ENCODE results near the gene NEURL2.
"Not testable (repeated sequence)": the region's sequence is repeated elsewhere in the genome, so short reads cannot be mapped to it uniquely, and the experiment has no call there.

Gene NEURL2

GRCh38 chr20:45878076-45878761, 12.8 kb downstream of the NEURL2 start:
- no peak for DNase-seq (ENCODE audit: insufficient read length, low spot score)
- peak; percentile 16 for FAIRE-seq

DNA sequence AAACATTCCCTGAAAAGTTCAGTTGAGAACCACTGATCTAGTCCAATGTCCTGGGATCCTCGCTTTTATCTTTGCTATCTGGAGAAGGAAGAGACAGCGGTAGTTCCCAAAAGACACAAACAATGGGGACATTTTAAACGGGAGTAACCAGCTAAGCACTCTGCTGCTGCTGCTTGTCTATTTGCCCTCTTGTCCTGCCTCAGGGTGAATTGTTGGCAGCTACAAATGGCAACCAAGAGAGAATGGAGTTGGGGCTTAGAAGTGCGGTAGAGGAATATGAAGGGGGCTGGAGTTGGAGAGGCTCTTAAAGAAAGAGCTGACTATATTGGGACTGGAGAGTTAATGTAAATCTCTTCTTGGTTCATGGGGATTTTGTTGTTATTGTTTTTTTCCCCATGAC, 16.4 kb downstream of the NEURL2 start:
- no peak for DNase-seq (ENCODE audit: insufficient read length, low spot score)
- no peak for FAIRE-seq

DNA sequence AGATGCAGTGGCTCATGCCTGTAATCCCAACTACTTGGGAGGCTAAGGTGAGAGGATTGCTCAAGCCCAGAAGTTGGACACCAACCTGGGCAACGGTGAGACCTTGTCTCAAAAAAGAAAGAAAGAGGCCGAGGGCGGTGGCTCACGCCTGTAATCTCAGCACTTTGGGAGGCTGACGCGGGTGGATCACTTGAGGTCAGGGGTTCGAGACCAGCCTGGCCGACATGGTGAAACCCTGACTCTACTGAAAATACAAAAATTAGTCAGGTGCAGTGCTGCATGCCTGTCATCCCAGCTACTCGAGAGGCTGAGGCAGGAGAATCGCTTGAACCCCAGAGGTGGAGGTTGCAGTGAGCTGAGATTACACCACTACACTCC, 16.9 kb downstream of the NEURL2 start:
- DNase-seq (ENCODE audit: insufficient read length, low spot score); FAIRE-seq: not testable (repeated sequence)

GRCh38 chr20:45873409-45874103, 17.5 kb downstream of the NEURL2 start:
- no peak for FAIRE-seq
- DNase-seq (ENCODE audit: insufficient read length, low spot score): no peak

DNA sequence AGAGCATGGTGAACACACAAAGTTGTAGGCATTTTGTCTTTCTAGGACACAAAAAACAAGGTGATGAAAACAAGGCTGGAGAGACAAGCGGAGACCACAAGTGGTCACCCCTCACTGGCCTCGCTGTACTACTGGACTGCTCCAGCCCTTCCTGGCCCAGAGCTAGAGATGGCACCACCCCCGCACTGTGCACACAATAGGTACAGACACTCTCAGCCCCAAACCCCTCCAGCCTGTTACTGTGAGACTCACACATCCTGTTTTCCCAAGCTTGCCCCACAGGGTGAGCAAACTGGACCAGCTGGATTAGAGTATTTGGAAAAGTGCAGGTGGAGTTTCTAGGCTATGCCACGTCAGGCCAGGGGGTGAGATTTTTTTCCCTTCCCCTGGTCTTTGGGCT, 18.4 kb downstream of the NEURL2 start:
- no peak for DNase-seq (ENCODE audit: insufficient read length, low spot score)
- FAIRE-seq: peak; percentile 51

DNA sequence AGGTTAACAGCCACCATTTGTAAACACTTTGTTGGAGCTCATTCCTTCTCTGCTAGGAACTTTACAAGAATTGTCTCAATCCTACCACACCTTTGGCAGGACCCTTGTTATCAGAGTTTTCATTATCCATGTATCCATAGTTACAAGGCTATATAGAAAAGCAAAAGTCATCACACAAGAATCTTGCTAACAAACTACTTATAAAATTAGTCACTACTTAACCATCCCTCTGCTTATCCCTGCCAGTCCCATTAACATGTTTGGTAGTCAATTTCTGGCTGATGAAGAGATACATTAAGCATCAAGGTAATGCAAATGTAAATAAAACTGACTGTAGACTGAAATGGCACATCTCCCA, 23.2 kb downstream of the NEURL2 start:
- FAIRE-seq: peak; percentile 36
- DNase-seq (ENCODE audit: insufficient read length, low spot score): no peak

DNA sequence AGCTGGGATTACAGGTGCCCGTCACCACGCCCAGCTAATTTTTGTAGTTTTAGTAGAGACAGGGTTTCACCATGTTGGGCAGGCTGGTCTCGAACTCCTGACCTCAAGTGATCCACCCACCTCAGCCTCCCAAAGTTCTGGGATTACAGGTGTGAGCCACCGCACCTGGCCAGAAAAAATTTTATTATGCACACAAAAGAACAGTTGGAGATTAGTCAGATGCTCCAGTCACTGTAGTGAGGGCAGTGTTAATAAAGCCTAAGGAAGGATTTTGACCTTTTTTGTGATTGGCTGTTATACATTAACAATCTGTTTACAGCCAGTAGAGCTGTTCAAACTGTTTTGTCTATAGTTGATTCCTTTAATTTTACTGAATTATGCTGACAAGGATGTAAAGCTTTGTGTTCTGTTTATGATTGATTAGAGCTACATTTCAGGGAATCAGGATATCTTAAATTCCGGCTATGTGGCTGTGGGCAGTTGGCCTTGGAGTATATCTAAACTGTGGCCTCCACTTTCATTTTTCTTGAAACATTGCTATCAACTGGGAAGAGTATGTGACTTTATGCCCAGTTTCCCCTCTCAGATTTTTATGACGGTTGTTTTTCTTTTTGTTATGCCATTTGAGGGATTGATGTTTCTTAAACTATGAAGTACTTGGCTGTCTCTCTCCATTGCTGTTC, 23.7 kb downstream of the NEURL2 start:
- DNase-seq (ENCODE audit: insufficient read length, low spot score) (no peak), FAIRE-seq (peak; percentile 69)

GRCh38 chr20:45866454-45866853, 24.6 kb downstream of the NEURL2 start:
- DNase-seq (ENCODE audit: insufficient read length, low spot score) (no peak), FAIRE-seq (no peak)

DNA sequence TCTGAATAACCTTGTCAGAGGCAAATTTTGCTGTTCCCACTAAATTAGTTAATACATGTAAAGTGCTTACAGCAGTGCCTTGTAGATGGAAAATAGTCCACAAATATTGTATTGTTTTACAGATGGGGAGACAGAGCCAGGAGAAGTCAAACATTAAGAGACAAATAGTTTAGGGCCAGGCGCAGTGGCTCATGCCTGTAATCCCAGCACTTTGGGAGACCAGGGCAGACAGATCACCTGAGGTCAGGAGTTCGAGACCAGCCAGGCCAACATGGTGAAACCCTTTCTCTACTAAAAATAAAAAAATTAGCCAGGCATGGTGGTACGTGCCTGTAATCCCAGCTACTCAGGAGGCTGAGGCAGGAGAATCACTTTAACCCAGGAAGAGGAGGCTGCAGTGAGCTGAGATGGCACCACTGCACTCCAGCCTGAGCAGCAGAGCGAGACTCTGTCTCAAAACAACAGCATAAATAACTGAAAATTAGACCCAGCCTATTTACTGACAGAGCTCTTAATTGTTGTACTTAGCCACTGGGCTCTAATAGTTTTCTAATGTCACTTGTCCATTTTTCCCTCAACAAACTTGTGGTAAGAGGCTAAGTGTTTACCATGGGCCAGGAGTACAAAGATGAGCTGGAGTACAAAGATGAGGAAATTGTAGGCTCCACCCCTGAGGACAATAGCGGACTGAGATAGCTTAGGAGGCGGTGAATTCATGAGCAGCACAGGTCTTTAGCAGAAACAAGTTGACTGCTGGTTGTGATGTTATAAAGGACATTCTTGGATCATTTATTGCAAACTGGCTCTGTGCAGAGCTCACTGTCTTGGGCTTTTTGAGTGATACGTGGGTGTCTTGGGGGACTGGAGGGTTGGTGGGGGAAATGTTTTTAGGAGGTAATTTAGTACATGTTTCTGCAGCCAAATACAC, 27.2 kb downstream of the NEURL2 start:
- FAIRE-seq (no peak), DNase-seq (ENCODE audit: insufficient read length, low spot score) (no peak)

- FAIRE-seq: no peak
- DNase-seq (ENCODE audit: insufficient read length, low spot score): no peak
Observed at GRCh38 chr20:45861221-45862075, 29.6 kb downstream of the NEURL2 start.

GRCh38 chr20:45860560-45861220, 30.3 kb downstream of the NEURL2 start:
- no peak for FAIRE-seq
- no peak for DNase-seq (ENCODE audit: insufficient read length, low spot score)

DNA sequence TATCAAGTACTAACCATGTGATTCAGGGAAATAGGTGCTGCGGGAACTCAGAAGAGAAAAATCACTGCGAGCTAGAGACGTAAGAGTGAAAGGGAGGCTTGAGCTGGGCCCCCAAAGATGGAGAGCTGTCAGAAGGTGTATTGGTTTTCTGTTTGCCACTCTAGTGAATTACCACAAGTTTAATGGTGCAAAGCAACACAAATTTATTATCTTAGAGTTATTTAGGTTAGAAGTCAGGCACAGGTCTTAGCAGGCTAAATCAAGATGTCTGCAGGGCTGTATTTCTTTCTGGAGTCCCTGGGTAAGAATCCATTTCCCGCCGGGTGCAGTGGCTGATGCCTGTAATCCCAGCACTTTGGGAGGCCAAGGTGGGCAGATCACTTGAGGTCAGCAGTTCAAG, 31.1 kb downstream of the NEURL2 start:
- DNase-seq (ENCODE audit: insufficient read length, low spot score): no peak
- FAIRE-seq: no peak

GRCh38 chr20:45857882-45858216, 33.2 kb downstream of the NEURL2 start:
- DNase-seq (ENCODE audit: insufficient read length, low spot score): no peak
- no peak for FAIRE-seq

DNA sequence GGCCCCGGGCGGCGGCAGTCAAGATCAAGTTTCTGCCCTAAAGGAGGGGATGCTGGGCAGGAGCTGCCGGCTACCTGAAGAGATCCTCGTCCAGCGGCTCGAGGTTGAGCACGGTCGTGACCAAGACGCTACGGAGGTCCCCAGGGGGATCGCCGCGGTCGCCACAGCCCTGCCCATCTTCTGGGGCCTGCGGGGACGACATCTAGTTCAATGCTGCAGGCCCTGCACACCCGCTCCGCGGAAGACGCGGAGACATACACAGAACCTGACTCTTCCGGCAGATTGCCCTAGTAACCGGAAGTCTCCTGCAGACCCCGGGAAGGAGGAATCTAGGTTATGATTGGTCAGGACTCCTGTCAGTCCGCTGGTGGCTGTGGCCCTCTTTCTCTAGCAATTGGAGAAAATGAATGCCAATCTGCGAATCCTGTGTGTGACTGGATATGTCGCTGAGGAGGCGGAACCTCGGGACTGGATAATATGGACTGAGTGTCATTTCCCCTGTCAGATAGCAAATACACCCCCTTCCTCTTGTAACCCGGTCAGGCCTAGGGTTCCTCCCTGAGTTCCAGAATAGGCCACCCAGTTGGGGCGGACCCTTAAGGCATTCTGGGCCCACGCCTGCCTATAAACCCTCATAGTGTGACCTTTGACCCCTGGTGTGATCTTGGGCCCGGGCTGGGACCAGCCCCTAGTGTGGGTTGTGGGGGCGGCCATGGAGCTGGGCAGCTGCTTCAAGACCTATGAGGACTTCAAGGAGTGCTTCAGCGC, 33.7 kb downstream of the NEURL2 start, which contains the start of the genes ACOT8 and ZSWIM3:
Gene ACOT8, minus strand, starts transcription at position 279 of the 768 bp plus-strand sequence. Its CDS starts 77 bp downstream, at position 202.
Gene ZSWIM3, plus strand, starts transcription at position 501 of the 768 bp plus-strand sequence. Its CDS starts 212 bp downstream, at position 713.
- FAIRE-seq (peak; percentile 98), DNase-seq (ENCODE audit: insufficient read length, low spot score) (peak; percentile 100)

GRCh38 chr20:45853484-45853883, 37.5 kb downstream of the NEURL2 start:
- no peak for FAIRE-seq
- no peak for DNase-seq (ENCODE audit: insufficient read length, low spot score)

GRCh38 chr20:45852326-45852725, 38.7 kb downstream of the NEURL2 start:
- DNase-seq (ENCODE audit: insufficient read length, low spot score): no peak
- no peak for FAIRE-seq

DNA sequence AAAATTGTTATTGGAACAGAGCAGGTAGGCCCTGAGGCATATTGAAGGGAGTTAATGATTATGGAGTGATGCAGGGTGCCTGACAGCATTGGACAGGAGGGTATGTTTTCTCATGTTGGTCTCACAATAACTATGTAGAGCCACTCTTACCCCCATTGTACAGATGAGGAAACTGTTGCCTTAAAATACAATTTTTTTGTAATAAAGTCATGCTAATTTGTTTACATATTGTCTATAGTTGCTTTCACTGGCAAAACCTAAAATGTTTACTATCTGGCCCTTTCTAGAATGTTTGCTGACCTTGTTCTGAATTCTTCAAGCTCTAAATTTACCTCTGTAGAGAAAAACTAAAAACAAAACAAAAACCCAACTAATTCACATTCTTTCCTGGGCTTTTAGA, 39.5 kb downstream of the NEURL2 start:
- FAIRE-seq (no peak), DNase-seq (ENCODE audit: insufficient read length, low spot score) (no peak)

DNA sequence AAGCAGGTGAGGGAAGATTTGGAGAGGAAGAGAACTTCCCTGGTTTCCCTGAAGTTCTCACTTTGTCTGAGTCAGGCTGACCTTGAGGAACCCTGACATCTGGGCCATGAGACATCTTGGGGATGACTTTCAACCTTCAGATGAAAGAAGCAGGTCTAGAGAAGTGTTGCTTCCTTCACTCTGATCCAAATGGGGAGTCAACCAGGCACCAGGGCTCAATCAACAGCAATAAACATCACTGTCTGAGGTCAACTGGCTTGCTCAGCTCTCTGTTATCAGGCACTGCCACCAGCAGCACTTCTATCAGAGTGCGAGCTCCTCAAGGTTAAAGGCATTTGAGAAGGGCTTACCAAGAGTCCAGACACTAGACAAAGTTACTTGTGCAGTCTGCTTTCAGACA, 40.1 kb downstream of the NEURL2 start:
- DNase-seq (ENCODE audit: insufficient read length, low spot score): no peak
- FAIRE-seq: no peak

- no peak for DNase-seq (ENCODE audit: insufficient read length, low spot score)
- FAIRE-seq: no peak
Observed at GRCh38 chr20:45850238-45850637, 40.8 kb downstream of the NEURL2 start.
